ENCODE data around the gene ZNF536. TPM values are rescaled to one million over a fixed set of nuclear protein-coding genes. Genes with fewer than 3 reads are reported as not detected.
"Not testable (repeated sequence)": the region's sequence is repeated elsewhere in the genome, so short reads cannot be mapped to it uniquely, and the experiment has no call there.

ZNF536 gene
- total RNA-seq, 4 donors from 2014 or later, result 0.44 to 7.4 (median 0.88) TPM

DNA sequence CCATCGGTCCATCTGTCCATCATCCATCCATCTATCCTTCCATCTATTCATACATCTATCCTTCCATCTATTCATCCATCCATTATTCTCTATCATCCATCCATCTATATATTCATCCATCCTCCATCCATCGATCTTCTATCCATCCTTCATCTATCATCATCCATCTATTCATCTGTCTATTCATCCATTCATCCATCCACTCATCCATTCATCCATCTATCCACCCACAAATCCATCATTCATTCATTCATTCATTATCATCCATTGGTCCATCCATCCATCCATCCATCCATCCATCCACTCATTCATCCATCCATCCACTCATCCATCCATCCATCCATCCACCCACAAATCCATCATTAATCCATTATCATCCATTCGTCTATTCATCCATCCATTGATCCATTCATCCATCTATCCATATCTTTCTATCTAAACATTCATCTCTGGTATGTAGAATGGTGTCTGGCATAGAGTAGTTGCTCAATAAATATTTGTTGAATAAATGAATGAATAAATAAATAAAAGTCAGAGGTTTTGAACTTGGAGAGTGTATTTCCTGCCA is 36.6 kb downstream of the ZNF536 start:
- Histone ChIP-seq H3K27ac (no peak overlapping the region), H3K27me3 (no peaks in the 10 kb centered on the region), H3K9me3 (no peaks in the 10 kb centered on the region), H3K36me3 (no peaks in the 10 kb centered on the region), H3K4me1 (peaks cover 0 to 4% (median 0%) of the 10 kb centered on the region in 3 donors), H3K4me3 (no peak overlapping the region)
- no peak for DNase-seq
- no peak for TF ChIP-seq POLR2A (IDR thresholded peaks at IDR 0.05)
- TF ChIP-seq, protein P1, sequence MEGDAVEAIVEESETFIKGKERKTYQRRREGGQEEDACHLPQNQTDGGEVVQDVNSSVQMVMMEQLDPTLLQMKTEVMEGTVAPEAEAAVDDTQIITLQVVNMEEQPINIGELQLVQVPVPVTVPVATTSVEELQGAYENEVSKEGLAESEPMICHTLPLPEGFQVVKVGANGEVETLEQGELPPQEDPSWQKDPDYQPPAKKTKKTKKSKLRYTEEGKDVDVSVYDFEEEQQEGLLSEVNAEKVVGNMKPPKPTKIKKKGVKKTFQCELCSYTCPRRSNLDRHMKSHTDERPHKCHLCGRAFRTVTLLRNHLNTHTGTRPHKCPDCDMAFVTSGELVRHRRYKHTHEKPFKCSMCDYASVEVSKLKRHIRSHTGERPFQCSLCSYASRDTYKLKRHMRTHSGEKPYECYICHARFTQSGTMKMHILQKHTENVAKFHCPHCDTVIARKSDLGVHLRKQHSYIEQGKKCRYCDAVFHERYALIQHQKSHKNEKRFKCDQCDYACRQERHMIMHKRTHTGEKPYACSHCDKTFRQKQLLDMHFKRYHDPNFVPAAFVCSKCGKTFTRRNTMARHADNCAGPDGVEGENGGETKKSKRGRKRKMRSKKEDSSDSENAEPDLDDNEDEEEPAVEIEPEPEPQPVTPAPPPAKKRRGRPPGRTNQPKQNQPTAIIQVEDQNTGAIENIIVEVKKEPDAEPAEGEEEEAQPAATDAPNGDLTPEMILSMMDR (IDR thresholded peaks at IDR 0.05), result no peak
- intact Hi-C loops (cut with DNase I), result no loop called here
- 76 to 78% methylated on average over 3 of the region's 3 CpGs for WGBS, 2 donors

DNA sequence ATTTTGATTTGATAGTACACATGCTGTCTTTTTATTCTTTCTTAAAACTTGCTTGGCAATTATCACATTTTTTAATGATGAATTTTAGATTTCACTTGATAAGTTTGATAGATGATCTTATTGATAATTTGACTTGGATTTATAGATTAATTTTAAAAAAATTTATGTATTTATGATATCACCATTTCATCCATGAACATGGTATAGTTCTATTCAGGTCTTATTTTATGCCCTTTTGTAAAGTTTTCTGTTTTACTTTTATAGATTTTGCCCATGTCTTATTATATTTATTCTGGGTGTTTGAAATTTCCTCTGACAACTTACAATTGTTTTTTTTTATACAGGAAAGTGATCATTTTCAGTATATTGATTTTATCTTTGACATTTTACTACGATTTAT is 39.5 kb downstream of the ZNF536 start:
- WGBS, 2 donors, result 36 to 58% methylated on average over 1 of the region's 1 CpG
- intact Hi-C loops (cut with DNase I), result no loop called here

DNA sequence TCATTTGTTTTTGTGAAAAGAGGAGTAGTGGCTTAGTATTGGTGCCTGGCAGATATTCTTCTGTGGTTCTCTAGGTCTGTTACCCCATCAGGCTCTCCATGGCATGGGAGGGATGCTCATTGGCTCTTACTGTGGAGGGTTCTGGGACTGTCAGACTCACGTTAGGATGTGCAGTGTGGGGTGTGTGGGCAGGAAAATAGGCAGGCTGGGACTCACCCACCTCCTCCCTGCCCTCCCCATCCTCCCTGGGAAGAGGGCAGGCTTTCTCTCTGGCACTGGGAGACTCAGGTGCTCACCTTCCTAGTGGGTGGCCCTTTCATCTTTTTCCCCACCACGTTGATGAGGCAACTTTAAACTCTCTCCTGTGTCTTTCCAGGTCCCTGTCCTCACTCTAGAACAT is 44.2 kb downstream of the ZNF536 start:
- DNase-seq, result no peak
- WGBS, 2 donors, result 17 to 19% methylated on average over 2 of the region's 2 CpGs
- Histone ChIP-seq H3K27ac (no peak overlapping the region), H3K4me1 (no peaks in the 10 kb centered on the region), H3K4me3 (no peak overlapping the region), H3K9me3 (no peaks in the 10 kb centered on the region), H3K36me3 (no peaks in the 10 kb centered on the region), H3K27me3 (no peaks in the 10 kb centered on the region)
- intact Hi-C loops (cut with DNase I), result no loop called here
- TF ChIP-seq, protein P1 (IDR thresholded peaks at IDR 0.05), result no peak
- TF ChIP-seq POLR2A (IDR thresholded peaks at IDR 0.05), result no peak

More for the DNA sequence above, 39.5 kb downstream of the ZNF536 start:
- Histone ChIP-seq H3K4me3 (no peak overlapping the region), H3K4me1 (peaks cover 0 to 2% (median 0%) of the 10 kb centered on the region in 3 donors), H3K9me3 (no peaks in the 10 kb centered on the region), H3K27me3 (no peaks in the 10 kb centered on the region), H3K27ac (no peak overlapping the region), H3K36me3 (no peaks in the 10 kb centered on the region)
- no peak for DNase-seq
- TF ChIP-seq, protein P1 (IDR thresholded peaks at IDR 0.05), result no peak
- no peak for TF ChIP-seq POLR2A (IDR thresholded peaks at IDR 0.05)

DNA sequence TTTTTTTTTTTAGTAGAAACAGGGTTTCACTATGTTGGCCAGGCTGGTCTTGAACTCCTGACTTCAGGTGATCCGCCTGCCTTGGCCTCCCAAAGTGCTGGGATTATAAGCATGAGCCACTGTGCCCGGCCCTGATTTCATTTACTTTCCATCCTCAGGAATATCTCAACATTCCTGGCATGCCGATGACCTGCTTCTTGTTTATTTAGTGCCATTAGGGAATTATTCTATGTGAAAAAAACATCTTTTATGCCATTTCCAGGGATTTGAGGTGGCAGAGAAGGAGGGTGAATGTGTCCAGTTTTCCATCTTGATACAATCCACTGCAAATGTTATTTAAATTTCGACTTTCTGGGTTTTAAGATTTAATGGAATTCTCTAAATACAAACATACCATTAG is 45.0 kb downstream of the ZNF536 start:
- WGBS, 2 donors, result 46 to 48% methylated on average over 4 of the region's 4 CpGs
- DNase-seq; H3K27ac ChIP-seq; H3K4me1 ChIP-seq; H3K4me3 ChIP-seq; H3K27me3 ChIP-seq; H3K36me3 ChIP-seq; H3K9me3 ChIP-seq; intact Hi-C loops (cut with DNase I): not testable (repeated sequence)

DNA sequence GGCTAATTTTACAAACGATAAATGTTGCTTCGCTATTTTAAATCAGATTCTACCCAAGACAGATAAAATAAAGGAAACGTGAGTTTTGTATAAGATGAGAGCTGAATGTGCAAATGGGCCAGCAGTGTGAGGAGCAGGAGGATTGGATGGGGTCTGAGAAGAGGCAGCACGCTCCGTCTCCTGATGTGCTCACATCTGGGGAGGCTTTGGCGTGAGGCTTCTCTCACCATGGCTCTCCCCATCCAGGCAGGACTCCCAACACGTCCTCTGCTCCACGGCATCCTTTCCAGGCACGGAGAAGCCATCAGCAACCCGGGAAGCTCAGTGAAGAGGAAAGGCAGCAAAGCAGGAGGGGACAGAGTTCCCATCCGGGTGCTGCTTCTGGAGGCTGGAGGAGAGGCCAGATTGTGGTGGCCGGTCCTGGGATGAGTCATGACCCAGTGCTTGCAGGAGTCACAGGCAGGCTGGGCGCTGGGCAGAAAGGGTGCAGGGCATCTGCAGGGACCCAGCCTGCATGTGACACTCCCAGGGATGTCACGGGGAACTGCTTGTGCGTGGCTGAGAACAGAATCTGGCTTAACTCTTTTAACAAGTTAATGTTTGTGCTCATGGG is 47.5 kb downstream of the ZNF536 start:
- no peak for DNase-seq
- TF ChIP-seq, protein P1 (IDR thresholded peaks at IDR 0.05), result no peak
- no peak for TF ChIP-seq POLR2A (IDR thresholded peaks at IDR 0.05)
- H3K9me3 ChIP-seq, result no peaks in the 10 kb centered on the region
- no peak overlapping the region for H3K4me3 ChIP-seq
- H3K4me1 ChIP-seq, result no peaks in the 10 kb centered on the region
- no peaks in the 10 kb centered on the region for H3K27me3 ChIP-seq
- 55 to 67% methylated on average over 9 to 11 of the region's 15 CpGs for WGBS, 2 donors
- intact Hi-C loops (cut with DNase I), result no loop called here
- H3K27ac ChIP-seq, result no peak overlapping the region
- H3K36me3 ChIP-seq, result no peaks in the 10 kb centered on the region

All from esophagus squamous epithelium (tissue), 5 donors.